CD4-positive, alpha-beta T cell treated with Interleukin-12 subunit alpha and Interleukin-12 subunit beta, for 1 hour (primary cell): ENCODE measurements around the gene RNASEH1.

Source experiments
- DNase-seq: peaks from one replicate; pipeline ENCODE4 v3.0.0-alpha.2; 2020

Gene RNASEH1, protein sequence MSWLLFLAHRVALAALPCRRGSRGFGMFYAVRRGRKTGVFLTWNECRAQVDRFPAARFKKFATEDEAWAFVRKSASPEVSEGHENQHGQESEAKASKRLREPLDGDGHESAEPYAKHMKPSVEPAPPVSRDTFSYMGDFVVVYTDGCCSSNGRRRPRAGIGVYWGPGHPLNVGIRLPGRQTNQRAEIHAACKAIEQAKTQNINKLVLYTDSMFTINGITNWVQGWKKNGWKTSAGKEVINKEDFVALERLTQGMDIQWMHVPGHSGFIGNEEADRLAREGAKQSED

DNA sequence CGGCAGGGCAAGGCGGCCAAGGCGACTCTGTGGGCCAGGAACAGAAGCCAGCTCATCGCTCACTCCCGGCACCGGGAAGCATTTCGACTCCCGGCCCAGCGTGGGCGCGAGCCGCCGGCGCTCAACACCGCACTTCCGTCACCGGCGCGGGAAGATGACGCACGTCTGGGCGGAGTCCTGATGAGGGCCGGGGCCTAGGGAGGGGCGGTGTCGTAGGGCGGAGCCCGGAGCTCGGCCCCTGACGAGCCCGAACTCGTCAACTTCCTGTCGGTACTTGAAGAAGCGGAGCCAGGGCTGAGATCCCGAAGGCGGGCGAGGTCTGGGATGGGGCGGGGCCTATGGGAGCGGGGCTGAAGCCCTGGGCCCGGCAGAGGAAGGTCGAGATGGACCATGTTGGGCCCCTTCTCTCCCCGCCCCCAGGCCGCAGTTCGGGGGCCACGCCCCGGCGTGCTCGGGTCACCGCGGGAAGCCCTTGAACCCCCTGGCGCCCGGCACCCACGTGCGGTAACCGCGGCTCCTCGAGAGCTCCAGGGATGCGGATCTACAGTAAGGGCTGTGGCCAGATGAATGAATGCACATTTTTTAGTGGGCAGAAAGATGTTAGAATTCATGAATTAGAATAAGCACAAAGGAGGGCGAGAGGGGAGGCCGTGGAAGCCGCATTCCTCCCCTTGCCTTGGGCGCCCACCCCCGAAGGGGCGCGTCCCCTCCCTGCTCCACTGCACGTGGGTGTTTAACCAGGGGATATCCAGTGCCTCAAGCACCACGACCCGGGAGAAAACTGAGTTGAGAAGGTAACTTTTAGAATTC, at the start of gene RNASEH1:
Gene RNASEH1 (minus strand): TSS at position 129 of the 810 bp plus-strand sequence. CDS start 73 bp downstream, at position 56.
- DNase-seq: peak; percentile 97

DNA sequence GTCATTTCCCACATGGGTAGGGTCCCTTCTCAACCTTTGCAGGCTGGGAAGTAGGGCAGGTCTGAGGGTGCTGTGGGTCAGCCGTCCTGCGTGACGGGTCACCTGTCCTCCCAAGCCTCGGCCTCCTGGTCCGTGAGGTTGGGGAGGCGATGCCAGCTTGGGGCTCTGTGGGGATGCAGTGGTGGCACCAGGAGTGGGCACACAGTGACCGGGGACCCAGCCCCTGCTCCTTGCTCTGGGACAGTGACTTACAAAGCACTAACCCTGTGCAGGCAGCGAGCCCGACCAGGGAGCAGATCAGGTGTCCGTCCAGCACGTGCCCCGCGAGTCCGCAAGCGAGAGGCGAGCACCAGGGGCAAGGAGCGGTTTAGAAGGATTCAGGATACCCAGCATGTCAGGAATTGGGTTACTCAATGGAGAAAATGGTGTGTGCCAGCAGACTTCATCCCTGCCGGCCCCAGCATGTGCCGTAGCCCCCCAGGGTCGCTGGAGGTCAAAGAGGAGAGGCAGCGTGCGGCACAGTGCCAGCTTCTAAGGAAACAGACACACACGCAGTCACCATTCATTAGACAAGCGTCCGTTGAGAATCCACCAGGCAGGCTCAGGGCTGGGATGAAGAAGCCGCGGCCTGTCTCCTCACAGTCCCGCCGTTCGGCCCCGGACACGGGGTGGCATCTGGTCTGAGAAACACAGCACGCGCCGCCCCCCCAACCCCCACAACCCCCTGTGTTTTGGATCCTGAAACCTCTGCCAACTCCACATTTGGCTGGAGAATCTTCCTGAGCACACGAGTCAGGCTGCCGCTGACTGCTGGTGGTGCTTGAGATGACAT, 48.5 kb upstream of the RNASEH1 start:
- DNase-seq: no peak

DNA sequence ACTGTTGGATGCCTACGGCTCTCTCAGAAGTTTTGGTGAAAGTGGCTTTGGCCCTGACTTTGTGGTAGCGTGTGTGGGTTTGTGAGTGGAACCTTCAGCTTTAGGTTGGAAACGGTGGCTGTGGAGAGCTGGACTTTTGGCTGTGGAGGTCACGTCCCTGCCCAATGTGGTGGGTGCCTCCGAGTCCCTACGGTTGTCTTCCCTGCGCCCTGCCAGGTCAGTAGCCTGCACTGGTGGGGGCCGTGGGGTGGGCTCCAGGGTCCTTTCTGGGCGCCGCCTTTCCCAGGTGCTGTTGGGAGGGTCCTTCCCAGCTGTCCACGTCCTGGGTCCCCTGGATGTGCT, 47.9 kb upstream of the RNASEH1 start:
- no peak for DNase-seq

DNA sequence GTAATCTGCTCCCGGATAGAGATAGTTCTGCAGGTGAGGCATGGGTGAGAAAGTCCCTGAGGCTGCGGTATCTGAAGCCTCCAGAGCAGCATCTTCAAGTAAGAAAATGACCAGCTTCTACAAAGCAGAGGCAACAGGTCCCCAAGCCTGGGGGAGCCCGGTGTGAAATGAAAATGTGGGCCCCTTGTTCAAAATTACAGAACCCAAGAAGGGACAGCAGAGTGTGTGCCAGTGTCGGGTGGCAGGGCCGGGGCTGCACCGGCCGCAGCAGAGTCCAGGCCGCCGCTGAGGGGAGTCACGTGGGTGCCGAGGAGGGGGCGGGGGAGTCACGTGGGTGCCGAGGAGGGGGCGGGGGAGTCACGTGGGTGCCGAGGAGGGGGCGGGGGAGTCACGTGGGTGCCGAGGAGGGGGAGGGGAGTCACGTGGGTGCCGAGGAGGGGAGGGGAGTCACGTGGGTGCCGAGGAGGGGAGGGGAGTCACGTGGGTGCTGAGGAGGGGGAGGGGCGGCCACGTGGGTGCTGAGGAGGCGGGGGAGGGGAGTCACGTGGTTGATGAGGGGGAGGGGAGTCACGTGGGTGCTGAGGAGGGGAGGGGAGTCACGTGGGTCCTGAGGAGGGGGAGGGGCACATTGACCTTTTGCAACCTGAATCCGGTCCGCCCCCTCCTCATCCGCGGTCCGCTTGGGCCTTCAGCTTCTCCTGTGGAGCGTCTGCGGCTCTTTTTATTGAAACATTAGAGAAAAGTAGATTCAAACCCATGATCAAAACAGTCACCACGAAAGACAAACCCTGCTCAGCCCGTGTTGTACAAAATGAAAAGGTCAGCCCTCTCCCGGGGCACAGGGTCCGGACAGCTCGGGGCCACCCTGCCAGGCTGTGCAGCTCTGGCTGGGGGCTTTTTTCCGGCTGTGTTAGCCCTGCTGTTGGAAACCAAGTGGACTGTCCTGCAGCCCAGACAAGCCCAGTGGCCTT, 47.1 kb upstream of the RNASEH1 start:
- peak; percentile 68 for DNase-seq

DNA sequence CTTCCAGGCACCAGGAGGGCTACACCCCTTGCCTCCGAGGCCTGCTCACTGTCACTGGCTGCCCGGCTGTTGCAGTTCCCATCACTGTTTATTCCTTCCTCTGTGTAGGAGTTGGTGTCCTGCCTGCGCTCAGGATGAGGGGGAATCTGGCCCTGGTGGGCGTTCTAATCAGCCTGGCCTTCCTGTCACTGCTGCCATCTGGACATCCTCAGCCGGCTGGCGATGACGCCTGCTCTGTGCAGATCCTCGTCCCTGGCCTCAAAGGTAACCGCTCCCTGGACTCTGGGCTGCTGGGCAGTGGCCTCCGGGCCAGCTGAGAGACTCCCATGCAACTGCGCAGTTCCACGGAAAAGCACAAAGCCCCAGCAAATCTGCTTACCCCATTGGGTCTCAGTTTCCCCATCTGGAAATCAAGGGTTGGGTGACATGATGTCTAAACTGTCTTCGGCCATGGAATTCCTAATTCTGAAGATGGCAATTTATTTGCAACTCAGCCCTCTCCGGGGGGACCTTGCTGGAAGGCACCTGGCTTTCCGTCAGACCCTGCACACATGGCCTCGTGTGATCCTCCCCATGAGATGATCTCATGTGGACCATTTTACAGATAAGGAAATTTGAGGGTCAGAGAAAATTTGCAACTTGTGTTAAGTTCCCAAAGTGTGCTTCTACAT, 46.2 kb upstream of the RNASEH1 start:
- no peak for DNase-seq

DNA sequence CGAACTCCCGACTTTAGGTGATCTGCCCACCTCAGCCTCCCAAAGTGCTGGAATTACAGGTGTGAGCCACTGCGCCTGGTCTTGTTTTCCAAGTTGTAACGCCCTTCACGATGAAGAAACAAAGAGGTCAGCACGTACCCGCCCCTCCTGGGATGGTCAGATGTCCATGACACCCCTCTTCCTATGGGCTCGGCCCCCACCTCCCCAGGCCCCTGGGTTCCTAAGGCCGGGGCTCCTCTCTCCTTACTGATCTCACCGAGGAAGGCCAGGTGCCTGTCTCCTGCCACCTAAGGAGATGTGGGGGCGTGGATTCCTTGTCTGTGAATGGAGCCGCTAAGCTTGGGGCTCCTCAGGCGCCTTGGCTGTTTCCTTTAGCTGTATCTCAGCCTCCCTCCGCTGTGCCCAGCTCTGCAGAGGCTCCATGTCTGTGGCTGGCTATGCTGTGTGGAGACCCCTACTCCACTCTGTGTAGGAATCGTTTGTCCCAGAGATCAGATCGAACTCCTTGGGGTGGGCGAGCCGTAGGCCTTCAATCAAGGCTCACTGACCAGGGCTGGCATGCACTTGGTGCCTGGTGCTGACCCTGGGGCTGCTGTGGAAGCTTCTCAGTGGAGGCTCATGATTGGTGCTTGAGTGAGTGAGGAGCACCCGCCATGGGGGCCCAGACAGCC, 45.5 kb upstream of the RNASEH1 start:
- DNase-seq: no peak

DNA sequence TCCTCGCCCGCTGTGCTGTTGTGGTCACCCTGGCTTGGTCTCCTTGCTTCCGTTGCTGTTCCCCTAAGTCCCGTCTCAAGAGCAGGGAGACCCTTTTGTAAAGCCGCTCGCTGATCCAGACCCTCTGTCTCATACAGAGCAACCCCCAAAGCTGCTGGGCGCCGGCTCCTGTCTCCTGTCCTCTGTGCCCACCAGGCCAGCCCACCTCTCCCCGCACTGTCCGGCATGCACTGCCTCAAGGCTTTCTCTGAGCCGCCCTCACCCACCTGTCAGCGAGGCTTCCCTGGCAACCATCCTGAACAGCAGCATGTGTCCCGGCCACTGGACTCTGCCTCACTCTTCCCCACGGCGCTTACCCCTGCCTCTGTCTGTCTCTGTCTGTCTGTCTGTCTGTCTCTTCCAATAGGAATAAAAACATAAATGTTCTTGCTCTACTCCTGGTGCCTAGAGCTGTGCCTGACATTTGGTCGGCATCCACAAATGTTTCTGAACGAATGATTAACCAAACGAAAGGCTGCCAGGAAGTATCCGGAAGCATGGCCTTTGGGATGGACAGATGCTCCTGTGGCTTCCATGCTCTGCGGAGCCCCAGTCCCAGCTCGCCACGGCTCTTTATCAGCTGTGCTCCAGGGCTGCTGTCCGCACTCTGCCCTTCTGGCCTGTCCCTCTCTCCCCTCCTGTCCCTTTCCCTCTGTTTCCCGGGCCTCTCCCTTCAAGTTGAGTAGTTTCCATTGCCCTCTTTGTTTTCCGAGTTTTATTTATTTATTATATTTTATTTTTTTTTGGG, 44.6 kb upstream of the RNASEH1 start:
- no peak for DNase-seq

DNA sequence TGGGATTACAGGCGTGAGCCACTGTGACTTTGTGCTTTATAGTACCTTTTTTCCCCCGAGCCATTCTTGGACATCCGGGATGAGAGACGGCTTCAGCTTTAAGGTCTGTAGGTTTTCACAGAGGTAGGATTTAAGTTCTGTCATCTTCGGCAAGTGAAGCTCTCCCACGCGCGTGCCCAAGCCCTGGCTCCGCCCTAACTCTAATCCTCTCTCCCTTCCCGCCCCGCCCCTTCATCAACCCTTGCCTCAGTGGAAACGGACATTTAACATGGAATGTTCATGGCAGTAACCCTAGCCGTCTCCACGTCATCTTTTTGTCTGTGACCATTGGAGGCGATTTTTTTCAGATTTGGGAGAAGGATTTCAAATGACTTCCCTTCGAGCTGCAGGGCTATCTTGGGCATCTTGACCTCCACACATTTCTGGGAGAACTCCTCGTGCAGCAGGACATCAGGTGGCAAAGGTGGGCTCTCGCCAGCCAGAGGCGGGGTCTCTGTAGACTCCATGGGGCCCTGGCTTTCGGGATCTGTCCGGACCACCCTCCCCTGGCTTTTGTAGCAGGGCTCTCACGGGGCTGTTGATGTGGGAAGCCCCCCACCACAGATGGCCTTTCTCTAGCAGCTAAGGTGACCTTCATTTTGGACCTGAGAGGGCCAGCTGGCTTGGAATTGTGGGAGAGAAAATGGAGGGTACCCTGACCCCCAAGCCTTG, 43.6 kb upstream of the RNASEH1 start:
- DNase-seq: no peak

DNA sequence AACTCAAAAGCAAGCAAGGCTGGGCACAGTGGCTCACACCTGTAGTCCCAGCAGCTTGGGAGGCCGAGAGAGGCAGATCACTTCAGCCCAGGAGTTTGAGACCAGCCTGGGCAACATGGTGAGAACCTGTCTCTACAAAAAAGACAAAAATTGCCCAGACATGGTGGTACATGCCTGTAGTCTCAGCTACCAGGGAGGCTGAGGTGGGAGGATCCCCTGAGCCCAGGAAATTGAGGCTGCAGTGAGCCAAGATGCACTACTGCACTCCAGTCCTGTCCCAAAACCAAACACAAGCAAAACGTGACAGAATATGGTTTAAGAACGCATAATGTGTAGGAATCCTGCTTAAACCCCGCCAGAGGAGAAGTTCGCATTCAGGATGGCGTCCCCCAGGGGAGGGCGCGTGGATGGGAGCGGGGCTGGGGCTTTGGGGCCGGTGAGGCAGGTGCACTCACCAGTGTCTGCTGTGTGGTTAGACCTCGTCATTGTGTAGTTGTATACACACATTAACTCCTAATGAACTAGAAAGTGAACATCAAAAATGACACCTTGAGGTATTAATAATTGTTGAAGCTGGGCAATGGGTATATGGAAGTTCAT, 42.2 kb upstream of the RNASEH1 start:
- DNase-seq: no peak

DNA sequence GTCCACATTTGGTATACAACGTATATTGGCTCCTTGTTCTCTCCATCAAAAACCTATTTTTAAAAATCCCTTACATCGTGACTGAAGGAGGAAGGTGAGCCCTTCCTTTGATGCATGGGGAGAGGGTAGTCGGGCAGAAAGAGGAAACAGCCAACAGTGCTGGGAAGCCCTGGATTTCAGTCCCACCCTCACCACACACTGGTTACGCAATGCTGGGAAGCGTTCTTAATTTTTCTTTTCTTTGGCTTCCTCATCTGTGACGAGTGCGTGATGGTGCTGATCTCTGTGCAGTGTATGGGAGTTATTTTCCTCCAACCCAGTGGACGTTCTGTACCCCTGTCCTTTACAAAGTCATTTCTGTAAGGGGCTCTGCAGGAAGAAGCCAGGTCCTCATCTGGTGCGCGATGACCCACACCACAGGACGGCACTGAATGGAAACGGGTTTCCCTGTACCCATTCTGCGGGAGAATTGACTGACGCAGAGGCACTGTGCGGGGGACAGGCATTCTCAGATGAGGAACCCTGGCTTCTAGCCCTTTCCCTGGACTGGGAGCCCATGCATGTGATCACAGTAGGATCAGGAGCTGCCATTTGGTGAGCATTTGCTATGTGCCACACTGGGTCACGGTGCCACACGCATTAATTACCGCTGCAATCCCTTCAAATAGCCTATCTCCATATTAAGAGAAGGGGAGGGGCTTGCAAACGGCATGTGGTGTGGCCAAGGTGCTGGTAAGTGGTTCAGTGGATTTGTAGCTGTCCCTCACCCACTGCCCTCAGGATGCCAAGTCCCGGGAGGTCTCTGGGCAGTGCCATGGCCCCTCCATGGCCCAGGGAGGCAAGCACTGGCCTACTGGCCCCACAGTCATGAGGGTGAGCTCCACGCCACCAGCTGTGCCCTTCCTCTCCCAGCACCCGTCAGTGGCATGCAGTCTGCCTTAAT, 41.0 kb upstream of the RNASEH1 start:
- no peak for DNase-seq

DNA sequence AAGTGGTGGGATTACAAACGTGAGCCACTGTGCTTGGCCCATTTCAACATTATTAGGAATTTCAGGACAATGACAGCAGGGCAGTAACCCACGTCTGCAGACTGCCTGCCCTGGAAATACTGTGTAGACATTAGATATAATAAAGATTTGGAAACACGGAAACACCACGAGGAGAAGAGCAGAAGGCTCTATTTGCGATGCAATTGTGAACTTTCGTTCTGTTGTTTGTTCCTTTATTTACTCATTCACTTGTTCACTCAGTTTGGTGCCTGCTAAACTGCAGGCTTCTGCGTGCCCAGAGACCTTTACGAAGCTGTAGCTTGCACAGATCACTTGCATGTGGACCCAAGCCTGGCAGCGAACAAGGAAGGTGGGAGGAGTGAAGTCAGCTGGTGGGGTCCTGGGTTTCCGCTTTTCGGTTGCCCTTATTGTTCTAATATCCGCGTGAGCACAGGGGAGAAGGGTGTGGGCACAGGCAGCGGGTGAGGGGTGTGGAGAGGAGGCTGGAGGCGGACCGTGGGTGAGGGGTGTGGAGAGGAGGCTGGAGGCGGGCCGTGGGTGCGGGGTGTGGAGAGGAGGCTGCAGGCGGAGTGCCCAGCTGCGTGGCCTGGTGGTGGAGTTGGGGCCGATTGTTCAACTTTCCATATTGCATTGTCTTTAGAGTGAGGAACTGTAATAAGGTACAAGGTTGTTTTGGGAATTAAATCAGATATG, 40.2 kb upstream of the RNASEH1 start:
- no peak for DNase-seq

DNA sequence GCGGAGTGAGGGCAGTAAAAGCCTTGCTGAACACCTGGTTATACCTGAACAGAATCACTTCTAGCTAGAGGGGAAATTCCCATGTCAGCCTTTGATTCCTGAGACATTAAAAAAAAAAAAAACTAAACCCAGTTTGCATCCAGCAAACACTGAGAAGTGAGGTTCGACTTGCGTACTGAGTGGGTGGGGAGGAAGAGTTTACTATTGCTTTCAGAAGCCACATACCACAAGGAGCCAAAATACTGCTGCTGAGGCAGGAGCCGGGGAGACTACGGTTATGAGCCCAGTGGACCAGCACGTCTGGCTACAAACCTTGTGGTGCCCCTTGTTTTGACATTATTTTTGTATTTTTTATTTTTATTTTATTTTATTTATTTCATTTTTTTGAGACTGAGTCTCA, 39.4 kb upstream of the RNASEH1 start:
- DNase-seq: no peak

DNA sequence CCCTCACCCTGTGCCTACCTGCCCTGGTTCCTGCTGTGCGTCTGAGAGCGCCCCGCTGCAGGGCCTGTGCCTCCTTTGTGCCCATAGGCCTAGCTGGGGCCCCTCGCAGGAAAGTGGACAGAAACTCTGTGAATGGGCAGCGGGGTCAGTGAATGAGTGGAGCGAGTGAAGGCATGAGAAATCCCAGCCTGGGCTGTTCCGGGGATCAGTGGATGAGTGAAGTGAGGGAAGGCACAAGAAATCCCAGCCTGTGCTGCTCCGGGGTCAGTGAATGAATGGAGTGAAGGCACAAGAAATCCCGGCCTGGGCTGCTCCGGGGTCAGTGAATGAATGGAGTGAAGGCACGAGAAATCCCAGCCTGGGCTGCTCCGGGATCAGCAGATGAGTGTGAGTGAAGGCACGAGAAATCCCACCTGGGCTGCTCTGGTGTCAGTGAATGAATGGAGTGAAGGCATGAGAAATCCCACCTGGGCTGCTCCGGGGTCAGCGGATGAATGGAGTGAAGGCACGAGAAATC, 38.8 kb upstream of the RNASEH1 start:
- no peak for DNase-seq

DNA sequence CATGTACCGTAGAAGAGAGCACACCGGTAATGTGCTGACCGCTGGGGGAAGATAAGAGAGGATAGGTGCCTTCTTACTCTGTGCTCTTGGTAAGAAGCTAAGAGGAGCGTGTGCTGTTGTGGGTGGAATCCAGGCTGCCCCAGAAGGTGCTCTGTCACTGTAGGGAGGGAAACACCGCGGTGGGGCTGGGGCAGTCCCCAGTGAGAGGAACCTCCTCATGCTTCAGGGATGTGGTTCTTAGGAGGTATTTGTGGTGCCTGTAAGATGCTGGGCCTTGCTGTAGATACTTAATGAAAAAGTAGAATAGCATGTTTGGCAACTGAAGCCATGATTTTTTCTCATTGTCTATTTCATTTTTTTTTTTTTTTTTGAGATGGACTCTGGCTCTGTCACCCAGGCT, 37.9 kb upstream of the RNASEH1 start:
- DNase-seq: no peak

DNA sequence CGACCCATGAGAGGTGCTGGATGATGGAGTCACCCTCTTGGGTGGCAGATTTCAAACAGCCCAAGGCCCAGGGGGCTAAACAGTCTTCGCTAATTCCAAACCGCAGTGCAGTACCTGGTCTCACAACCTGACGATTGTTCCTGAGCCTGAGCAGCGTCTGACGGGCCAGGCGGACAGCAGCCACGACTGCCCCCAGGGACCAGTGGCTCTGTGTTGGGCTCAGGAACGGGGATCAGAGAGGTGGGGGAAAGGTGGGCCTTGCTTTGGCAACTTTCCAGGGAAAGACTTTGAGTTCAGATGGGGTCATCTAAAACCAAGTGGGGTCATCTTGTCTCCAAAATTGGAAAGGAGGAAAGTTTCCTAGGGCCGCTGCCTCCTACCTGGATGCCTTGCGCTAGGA, 37.3 kb upstream of the RNASEH1 start:
- DNase-seq: no peak

DNA sequence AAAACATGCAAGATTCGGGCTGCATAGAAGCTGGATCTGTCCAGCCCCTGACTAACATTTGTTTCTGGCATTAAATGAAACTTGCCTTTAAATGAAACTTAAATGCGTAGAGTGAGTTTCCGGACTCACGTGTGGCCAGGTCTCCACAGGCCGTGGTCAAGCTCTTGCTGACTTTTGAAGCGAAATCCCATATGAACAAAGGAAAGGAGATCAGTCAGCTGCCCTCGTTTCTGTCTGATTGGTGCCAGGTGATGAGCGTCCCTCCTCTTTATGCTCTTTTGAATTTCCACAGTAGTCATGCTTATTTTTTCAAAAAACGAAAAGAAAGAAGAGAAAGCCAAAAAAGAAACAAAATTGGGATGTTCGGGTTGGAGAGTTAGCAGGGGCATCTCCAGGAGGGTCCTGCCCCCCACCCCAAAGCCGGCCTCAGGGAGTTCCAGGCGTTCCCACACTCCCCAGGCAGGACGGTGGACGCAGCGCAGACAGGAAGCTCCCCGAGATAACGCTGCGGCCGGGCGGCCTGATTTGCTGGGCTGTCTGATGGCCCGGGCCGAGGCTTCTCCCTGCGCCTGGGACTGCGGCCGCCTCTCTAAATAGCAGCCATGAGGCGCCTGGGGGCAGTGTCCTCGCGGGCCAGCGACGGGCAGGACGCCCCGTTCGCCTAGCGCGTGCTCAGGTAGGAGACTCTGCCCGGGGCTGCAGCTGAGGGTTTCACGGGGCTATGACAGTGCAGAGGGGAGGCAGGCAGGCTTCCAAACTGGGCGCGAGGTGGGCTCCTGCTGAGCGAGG, 36.6 kb upstream of the RNASEH1 start, which contains the start of gene COLEC11:
Gene COLEC11 (plus strand): TSS at position 620 of the 789 bp plus-strand sequence. CDS start 9,229 bp downstream, outside the sequence.
- no peak for DNase-seq
